Subcutaneous adipose tissue (tissue), 4 donors: ENCODE data around the gene FIP1L1. TPM values are rescaled to one million over a fixed set of nuclear protein-coding genes. Genes with fewer than 3 reads are reported as not detected.

ENCODE experiments used
- total RNA-seq, 4 donors: library from RNA; depleted of rRNA; stranded (reverse); fragments of >200 nt; gene quantifications; one replicate each; pipeline ENCODE4 v1.1.0, GENCODE V29; 2016
- TF ChIP-seq, protein P1 (sequence below): fragments of 450-650 bp; IDR thresholded peaks from one replicate; pipeline ENCODE4 v1.5.1; 2016; ENCODE audit warnings: low read depth, mild to moderate bottlenecking, control low read depth, antibody characterized with exemption, moderate library complexity

FIP1L1 gene
- total RNA-seq, 4 donors from 2014 or later, result 35.8 to 46.0 (median 37.2) TPM

DNA sequence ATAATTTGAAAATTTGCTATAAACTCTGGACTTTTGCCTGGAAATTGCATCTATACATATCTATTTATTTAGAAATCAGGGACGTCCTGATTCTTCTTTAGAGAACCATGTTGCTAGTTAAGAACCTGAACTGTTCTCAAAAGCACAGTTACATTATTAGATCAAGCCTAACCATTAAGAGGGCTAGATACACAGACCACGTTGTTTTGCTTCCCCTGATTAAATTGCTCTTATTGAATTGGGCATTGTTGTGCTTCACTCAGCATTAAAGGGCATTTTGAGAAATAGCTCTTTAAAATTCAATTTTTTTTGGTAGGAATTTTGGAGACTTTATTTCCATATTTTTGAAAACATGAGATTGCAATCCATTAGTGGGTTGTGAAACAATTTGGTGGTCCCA lies 44.4 kb downstream of the FIP1L1 start:
- TF ChIP-seq, protein P1, sequence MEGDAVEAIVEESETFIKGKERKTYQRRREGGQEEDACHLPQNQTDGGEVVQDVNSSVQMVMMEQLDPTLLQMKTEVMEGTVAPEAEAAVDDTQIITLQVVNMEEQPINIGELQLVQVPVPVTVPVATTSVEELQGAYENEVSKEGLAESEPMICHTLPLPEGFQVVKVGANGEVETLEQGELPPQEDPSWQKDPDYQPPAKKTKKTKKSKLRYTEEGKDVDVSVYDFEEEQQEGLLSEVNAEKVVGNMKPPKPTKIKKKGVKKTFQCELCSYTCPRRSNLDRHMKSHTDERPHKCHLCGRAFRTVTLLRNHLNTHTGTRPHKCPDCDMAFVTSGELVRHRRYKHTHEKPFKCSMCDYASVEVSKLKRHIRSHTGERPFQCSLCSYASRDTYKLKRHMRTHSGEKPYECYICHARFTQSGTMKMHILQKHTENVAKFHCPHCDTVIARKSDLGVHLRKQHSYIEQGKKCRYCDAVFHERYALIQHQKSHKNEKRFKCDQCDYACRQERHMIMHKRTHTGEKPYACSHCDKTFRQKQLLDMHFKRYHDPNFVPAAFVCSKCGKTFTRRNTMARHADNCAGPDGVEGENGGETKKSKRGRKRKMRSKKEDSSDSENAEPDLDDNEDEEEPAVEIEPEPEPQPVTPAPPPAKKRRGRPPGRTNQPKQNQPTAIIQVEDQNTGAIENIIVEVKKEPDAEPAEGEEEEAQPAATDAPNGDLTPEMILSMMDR, result no peak

DNA sequence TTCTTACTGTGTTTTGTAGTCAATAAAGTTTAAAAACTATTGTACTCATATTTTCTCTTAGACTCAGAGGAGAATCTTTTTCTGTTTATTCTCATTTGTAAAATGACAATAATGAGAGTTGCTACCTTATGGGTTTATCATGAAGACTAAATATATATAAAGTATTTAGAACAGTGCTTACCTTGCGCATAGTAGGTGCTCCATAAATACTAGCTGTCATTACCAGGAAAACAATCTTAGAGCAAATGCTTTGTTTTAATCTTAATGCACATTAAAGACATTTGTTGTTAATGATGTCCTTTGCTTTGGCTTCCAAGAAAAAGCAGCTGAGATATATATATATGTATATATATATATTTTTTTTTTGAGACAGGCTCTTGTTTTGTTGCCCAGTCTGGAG lies 44.9 kb downstream of the FIP1L1 start:
- TF ChIP-seq, protein P1, result no peak

GRCh38 chr4:53424280-53424679 lies 46.8 kb downstream of the FIP1L1 start:
- TF ChIP-seq, protein P1, result no peak

DNA sequence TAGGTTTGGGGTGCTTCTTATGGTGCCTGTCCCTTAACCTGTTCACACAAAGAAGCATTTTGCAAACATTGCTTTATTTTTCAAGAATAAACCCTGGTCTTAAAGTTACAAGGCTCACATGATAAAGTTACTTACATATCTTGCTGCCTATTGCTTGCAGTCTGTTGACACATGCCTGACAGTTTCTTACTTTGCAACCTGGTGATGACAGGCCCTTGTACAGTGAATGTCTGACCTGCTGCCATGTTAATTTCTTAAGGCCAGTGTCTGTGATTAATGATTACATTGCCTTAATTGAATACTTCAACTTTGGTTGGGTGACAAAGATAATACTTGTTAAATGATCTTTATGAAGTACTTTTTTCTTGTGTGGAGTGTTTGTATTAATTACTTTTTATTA lies 49.9 kb downstream of the FIP1L1 start:
- TF ChIP-seq, protein P1, result no peak

DNA sequence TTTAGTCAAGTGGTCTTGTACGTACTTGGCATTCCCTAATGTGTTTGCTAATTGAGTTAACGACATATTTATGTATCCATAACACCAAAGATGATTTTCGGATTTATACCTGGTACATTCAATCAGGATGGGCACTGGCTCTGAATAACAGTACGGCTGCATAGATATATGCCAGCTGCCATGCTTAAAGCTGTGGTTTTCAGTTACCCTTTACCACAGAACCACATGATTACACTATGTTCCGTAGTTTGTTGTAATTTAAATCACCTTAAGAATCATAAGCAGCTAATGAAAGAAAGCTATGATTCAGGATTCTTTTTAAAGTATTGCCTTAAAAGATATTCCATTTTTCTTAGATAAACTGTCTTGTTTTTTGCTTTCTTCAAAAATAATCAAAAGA lies 53.6 kb downstream of the FIP1L1 start:
- TF ChIP-seq, protein P1, result no peak

GRCh38 chr4:53432528-53433424 lies 55.3 kb downstream of the FIP1L1 start:
- TF ChIP-seq, protein P1, result no peak

DNA sequence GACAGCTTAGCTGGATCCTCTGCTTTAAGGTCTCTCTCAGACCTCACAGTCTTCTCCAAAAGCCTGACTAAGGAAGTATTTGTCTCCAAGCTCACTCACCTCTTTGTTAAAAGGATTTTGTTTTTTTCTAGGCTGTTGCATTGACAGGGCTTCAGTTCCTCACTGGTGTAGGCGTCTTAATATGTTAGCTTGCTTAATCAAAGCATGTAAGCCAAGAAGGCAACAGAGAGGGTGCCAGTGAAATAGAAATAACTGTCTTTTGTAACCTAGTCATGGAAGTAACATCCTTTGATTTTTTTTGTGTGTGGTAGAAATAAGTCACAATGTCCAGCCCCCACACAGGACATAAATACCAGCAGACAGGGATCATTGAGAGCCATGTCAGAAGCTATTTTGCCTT lies 58.8 kb downstream of the FIP1L1 start:
- TF ChIP-seq, protein P1, result no peak
